ENCODE data around the gene AOAH.

Gene AOAH

GRCh38 chr7:36677769-36678437 lies 46.4 kb downstream of the AOAH start:
- H3K9me3 ChIP-seq (ENCODE audit: severe bottlenecking) = no peaks in the 10 kb centered on the region

GRCh38 chr7:36673703-36674102 lies 50.6 kb downstream of the AOAH start:
- DNase-seq = no peak
- Histone ChIP-seq H3K9me3 (ENCODE audit: severe bottlenecking) (no peaks in the 10 kb centered on the region), H3K27me3 (ENCODE audit: insufficient read depth, low read depth, severe bottlenecking) (no peaks in the 10 kb centered on the region), H3K27ac (no peak overlapping the region), H3K36me3 (no peaks in the 10 kb centered on the region), H3K4me3 (ENCODE audit: low read depth, low read length) (no peak overlapping the region)
- no peak for TF ChIP-seq CTCF (IDR thresholded peaks at IDR 0.05; ENCODE audit: low read depth, low read length)

More at GRCh38 chr7:36677769-36678437, 46.4 kb downstream of the AOAH start:
- no peak for TF ChIP-seq CTCF (IDR thresholded peaks at IDR 0.05; ENCODE audit: low read depth, low read length)
- Histone ChIP-seq H3K4me3 (ENCODE audit: low read depth, low read length) (no peak overlapping the region), H3K27me3 (ENCODE audit: insufficient read depth, low read depth, severe bottlenecking) (no peaks in the 10 kb centered on the region), H3K27ac (no peak overlapping the region), H3K36me3 (no peaks in the 10 kb centered on the region)
- no peak for DNase-seq

GRCh38 chr7:36671432-36671829 lies 52.9 kb downstream of the AOAH start:
- Histone ChIP-seq H3K36me3 (no peaks in the 10 kb centered on the region), H3K4me3 (ENCODE audit: low read depth, low read length) (no peak overlapping the region), H3K27ac (no peak overlapping the region), H3K9me3 (ENCODE audit: severe bottlenecking) (no peaks in the 10 kb centered on the region), H3K27me3 (ENCODE audit: insufficient read depth, low read depth, severe bottlenecking) (no peaks in the 10 kb centered on the region)
- no peak for DNase-seq
- no peak for TF ChIP-seq CTCF (IDR thresholded peaks at IDR 0.05; ENCODE audit: low read depth, low read length)

- Histone ChIP-seq H3K27ac (no peak overlapping the region), H3K27me3 (ENCODE audit: insufficient read depth, low read depth, severe bottlenecking) (no peaks in the 10 kb centered on the region), H3K36me3 (no peaks in the 10 kb centered on the region), H3K4me3 (ENCODE audit: low read depth, low read length) (no peak overlapping the region), H3K9me3 (ENCODE audit: severe bottlenecking) (no peaks in the 10 kb centered on the region)
- peak; percentile 64 for DNase-seq
- TF ChIP-seq CTCF (IDR thresholded peaks at IDR 0.05; ENCODE audit: low read depth, low read length) = peak; percentile 81
Observed at GRCh38 chr7:36670585-36671431, 53.5 kb downstream of the AOAH start.

- Histone ChIP-seq H3K27me3 (ENCODE audit: insufficient read depth, low read depth, severe bottlenecking) (no peaks in the 10 kb centered on the region), H3K36me3 (no peaks in the 10 kb centered on the region), H3K27ac (no peak overlapping the region), H3K9me3 (ENCODE audit: severe bottlenecking) (no peaks in the 10 kb centered on the region), H3K4me3 (ENCODE audit: low read depth, low read length) (no peak overlapping the region)
- no peak for TF ChIP-seq CTCF (IDR thresholded peaks at IDR 0.05; ENCODE audit: low read depth, low read length)
- DNase-seq = no peak
Observed at GRCh38 chr7:36668750-36669149, 55.5 kb downstream of the AOAH start.

All from WERI-Rb-1 (cell line).